Fibroblast of lung (primary cell): ENCODE data around the gene PKNOX2. TPM values are rescaled to one million over a fixed set of nuclear protein-coding genes. Genes with fewer than 3 reads are reported as not detected.

Experiments
- DNase-seq, 2 donors: peaks; one replicate each; pipeline versions ENCODE4 v3.0.0 to v3.0.0-alpha.2; 2010; ENCODE audit warnings: low read depth in 2 of 2
- H2AFZ ChIP-seq: 2 replicates; pipeline ENCODE4 v1.5.1; 2012; ENCODE audit warnings: low read length, control low read depth, inconsistent platforms
- H3K27ac ChIP-seq: 2 replicates; pipeline ENCODE4 v1.5.1; 2011; ENCODE audit warnings: low read length, control low read depth; ENCODE audit not compliant: insufficient read depth
- H3K27me3 ChIP-seq: 2 replicates; pipeline ENCODE4 v1.5.1; 2011; ENCODE audit warnings: mild to moderate bottlenecking, low read length; ENCODE audit not compliant: control insufficient read depth, insufficient read depth
- H3K36me3 ChIP-seq: 2 replicates; pipeline ENCODE4 v1.5.1; 2011; ENCODE audit warnings: low read length; ENCODE audit not compliant: control insufficient read depth, insufficient read depth
- H3K4me1 ChIP-seq: 2 replicates; pipeline ENCODE4 v1.5.1; 2011; ENCODE audit warnings: low read length; ENCODE audit not compliant: control insufficient read depth, insufficient read depth; ENCODE audit errors: extremely low read depth
- H3K4me2 ChIP-seq: 2 replicates; pipeline ENCODE4 v1.5.1; 2011; ENCODE audit warnings: low read length, control low read depth; ENCODE audit not compliant: insufficient read depth; ENCODE audit errors: extremely low read depth
- H3K4me3 ChIP-seq, 4 experiments: fragments of 200-600 bp in 1 of 4; sonication (generic) in 1 of 4; replicated peaks in 1 of 4; 2 replicates each; pipeline ENCODE4 v1.5.1; 2011 to 2016; ENCODE audit warnings: low read length in 4 of 4, low read depth in 3 of 4, mild to moderate bottlenecking in 3 of 4, control low read depth in 2 of 4, inconsistent platforms in 1 of 4, mixed read lengths in 1 of 4; ENCODE audit not compliant: insufficient read depth in 1 of 4; ENCODE audit errors: control extremely low read depth in 1 of 4
- H3K79me2 ChIP-seq: 2 replicates; pipeline ENCODE4 v1.5.1; 2012; ENCODE audit warnings: mild to moderate bottlenecking, low read length, inconsistent platforms; ENCODE audit not compliant: control insufficient read depth, insufficient read depth
- H3K9ac ChIP-seq: 2 replicates; pipeline ENCODE4 v1.5.1; 2011; ENCODE audit warnings: mild to moderate bottlenecking, low read length, control low read depth; ENCODE audit not compliant: insufficient read depth
- H3K9me3 ChIP-seq: 2 replicates; pipeline ENCODE4 v1.5.1; 2012; ENCODE audit warnings: low read depth, low read length; ENCODE audit not compliant: control insufficient read depth, insufficient read depth
- H4K20me1 ChIP-seq: 2 replicates; pipeline ENCODE4 v1.5.1; 2011; ENCODE audit warnings: low read length; ENCODE audit not compliant: control insufficient read depth, insufficient read depth; ENCODE audit errors: extremely low read depth
- EZH2 ChIP-seq: IDR thresholded peaks from 2 replicates; pipeline ENCODE4 v1.5.1; 2012; ENCODE audit warnings: low read length, control low read depth, mild to moderate bottlenecking; ENCODE audit errors: missing control alignments
- polyA plus RNA-seq, 2 donors: library from polyadenylated mRNA; depleted of rRNA in 1 of 2; stranded (reverse) in 1 of 2; unstranded in 1 of 2; fragments of >200 nt; gene quantifications; 2 replicates each; pipeline ENCODE4 v1.2.1, GENCODE V29; 2011 to 2012; ENCODE audit warnings: missing spikeins in 1 of 2
- total RNA-seq: library from RNA; depleted of rRNA; stranded (reverse); fragments of >200 nt; gene quantifications from 2 replicates; pipeline ENCODE4 v1.2.1, GENCODE V29; 2014
- TF ChIP-seq, protein P1 (sequence below), 2 donors: IDR thresholded peaks in 1 of 2; conservative IDR thresholded peaks in 1 of 2; 1 replicate in 1 of 2; 2 replicates in 1 of 2; pipeline ENCODE4 v1.5.1; 2011 to 2012; ENCODE audit warnings: low read length in 2 of 2, control low read depth in 1 of 2, inconsistent platforms in 1 of 2, low read depth in 1 of 2, mild to moderate bottlenecking in 1 of 2

PKNOX2 gene
- total and polyA plus RNA-seq, 2 donors (not counting 1 experiment from before 2014, with no cell fraction given) = 0.33 to 2.2 TPM

DNA sequence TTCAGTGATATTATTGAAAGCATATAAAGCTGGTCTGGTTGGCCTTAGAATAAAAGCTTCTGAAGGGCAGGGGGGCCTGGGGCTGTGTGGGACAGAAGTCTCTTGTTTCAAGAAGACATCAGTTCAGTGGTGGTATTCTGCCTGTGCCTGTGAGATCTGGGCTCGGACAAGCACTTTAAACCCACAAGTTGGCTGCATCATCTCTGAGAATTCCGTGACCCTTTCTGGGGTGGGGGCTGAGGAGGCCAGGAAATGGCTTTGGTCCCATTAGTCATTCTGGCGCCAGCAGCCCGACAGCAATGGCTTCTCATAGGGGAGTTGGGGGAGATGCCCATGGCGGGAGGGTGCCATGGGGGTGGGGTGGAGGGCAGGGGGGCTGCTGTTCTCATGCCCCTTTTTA, 104.1 kb downstream of the PKNOX2 start:
- Histone ChIP-seq H3K9me3 (no peaks in the 10 kb centered on the region), H3K4me1 (peaks cover 6% of the 10 kb centered on the region), H3K79me2 (no peaks in the 10 kb centered on the region), H4K20me1 (no peaks in the 10 kb centered on the region), H3K9ac (no peak overlapping the region), H3K27ac (no peak overlapping the region), H3K4me3 (no peak overlapping the region), H3K27me3 (no peaks in the 10 kb centered on the region), H3K4me2 (no peak overlapping the region), H2AFZ (no peak overlapping the region), H3K36me3 (no peaks in the 10 kb centered on the region)
- TF ChIP-seq, protein P1, sequence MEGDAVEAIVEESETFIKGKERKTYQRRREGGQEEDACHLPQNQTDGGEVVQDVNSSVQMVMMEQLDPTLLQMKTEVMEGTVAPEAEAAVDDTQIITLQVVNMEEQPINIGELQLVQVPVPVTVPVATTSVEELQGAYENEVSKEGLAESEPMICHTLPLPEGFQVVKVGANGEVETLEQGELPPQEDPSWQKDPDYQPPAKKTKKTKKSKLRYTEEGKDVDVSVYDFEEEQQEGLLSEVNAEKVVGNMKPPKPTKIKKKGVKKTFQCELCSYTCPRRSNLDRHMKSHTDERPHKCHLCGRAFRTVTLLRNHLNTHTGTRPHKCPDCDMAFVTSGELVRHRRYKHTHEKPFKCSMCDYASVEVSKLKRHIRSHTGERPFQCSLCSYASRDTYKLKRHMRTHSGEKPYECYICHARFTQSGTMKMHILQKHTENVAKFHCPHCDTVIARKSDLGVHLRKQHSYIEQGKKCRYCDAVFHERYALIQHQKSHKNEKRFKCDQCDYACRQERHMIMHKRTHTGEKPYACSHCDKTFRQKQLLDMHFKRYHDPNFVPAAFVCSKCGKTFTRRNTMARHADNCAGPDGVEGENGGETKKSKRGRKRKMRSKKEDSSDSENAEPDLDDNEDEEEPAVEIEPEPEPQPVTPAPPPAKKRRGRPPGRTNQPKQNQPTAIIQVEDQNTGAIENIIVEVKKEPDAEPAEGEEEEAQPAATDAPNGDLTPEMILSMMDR (conservative IDR thresholded peaks at IDR 0.05 in 1 of 2, IDR thresholded peaks at IDR 0.05 in 1 of 2; ENCODE audit: low read depth in 1 of 2, low read length in 2 of 2) = no peak
- TF ChIP-seq EZH2 = no peak
- peak in 1 of 2 donors; percentile 73 for DNase-seq

DNA sequence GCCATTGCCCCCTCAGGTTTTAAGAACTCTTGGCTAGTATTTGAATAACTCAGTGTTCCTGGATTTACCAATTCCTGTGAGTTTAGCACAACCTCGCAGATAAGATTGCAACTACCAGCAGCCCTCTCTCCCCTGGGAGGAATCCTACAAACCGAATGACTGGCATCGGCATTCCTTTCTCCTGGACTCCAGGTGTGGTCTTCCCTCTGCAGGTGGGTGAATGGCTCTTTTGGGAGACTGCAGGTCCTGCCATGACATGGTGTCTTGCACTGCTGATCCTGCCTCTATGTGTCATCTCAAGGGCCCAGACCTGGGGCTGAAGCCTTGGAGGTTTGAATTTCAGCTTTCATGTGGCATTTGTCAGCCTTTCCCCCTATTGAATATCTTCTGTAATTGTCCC, 105.6 kb downstream of the PKNOX2 start:
- Histone ChIP-seq H3K27ac (no peak overlapping the region), H3K79me2 (no peaks in the 10 kb centered on the region), H3K36me3 (no peaks in the 10 kb centered on the region), H3K4me1 (no peaks in the 10 kb centered on the region), H3K4me3 (no peak overlapping the region), H4K20me1 (no peaks in the 10 kb centered on the region), H3K27me3 (peaks cover 1% of the 10 kb centered on the region), H3K9ac (no peak overlapping the region), H3K4me2 (no peak overlapping the region), H3K9me3 (no peaks in the 10 kb centered on the region), H2AFZ (no peak overlapping the region)
- TF ChIP-seq, protein P1 (conservative IDR thresholded peaks at IDR 0.05 in 1 of 2, IDR thresholded peaks at IDR 0.05 in 1 of 2; ENCODE audit: low read depth in 1 of 2, low read length in 2 of 2) = no peak
- TF ChIP-seq EZH2 = no peak
- DNase-seq = no peak

- Histone ChIP-seq H3K36me3 (no peaks in the 10 kb centered on the region), H3K4me3 (no peak overlapping the region), H3K4me2 (no peak overlapping the region), H3K27ac (no peak overlapping the region), H4K20me1 (no peaks in the 10 kb centered on the region), H3K4me1 (no peaks in the 10 kb centered on the region), H3K27me3 (peaks cover 4% of the 10 kb centered on the region), H3K9ac (no peak overlapping the region), H3K9me3 (no peaks in the 10 kb centered on the region), H2AFZ (no peak overlapping the region), H3K79me2 (no peaks in the 10 kb centered on the region)
- peak; percentile 24 to 84 for DNase-seq
- TF ChIP-seq, protein P1 (conservative IDR thresholded peaks at IDR 0.05 in 1 of 2, IDR thresholded peaks at IDR 0.05 in 1 of 2; ENCODE audit: low read depth in 1 of 2, low read length in 2 of 2) = no peak
- TF ChIP-seq EZH2 = no peak
Measured at GRCh38 chr11:125270711-125271110, 106.2 kb downstream of the PKNOX2 start.
